HG03378 (cell line): ENCODE data around the gene SAMD7.

Experiments
- ATAC-seq: cut with Tn5 transposase; IDR thresholded peaks from one replicate; pipeline ENCODE4 v1.9.1; 2021; ENCODE audit warnings: mild to moderate bottlenecking, moderate library complexity; ENCODE audit not compliant: unreplicated experiment

SAMD7 gene

GRCh38 chr3:169965562-169966427 lies 54.4 kb downstream of the SAMD7 start:
- ATAC-seq: peak; percentile 21

GRCh38 chr3:169966428-169966950 lies 55.1 kb downstream of the SAMD7 start, which contains the start of gene SEC62:
TSS of gene SEC62 (plus strand) at chr3:169966807. CDS start at chr3:169966823, 16 bp downstream.
- peak; percentile 84 for ATAC-seq

GRCh38 chr3:169966951-169967915 lies 55.9 kb downstream of the SAMD7 start:
- ATAC-seq: peak; percentile 28

- ATAC-seq: no peak
Measured at GRCh38 chr3:169968224-169968885, 57.0 kb downstream of the SAMD7 start.

- ATAC-seq: no peak
Measured at GRCh38 chr3:169969174-169970095, 58.1 kb downstream of the SAMD7 start.

GRCh38 chr3:169970847-169971246 lies 59.5 kb downstream of the SAMD7 start:
- no peak for ATAC-seq

- ATAC-seq: no peak
Measured at GRCh38 chr3:169971522-169971921, 60.1 kb downstream of the SAMD7 start.

GRCh38 chr3:169980055-169980454 lies 68.7 kb downstream of the SAMD7 start:
- no peak for ATAC-seq

GRCh38 chr3:169984292-169984691 lies 72.9 kb downstream of the SAMD7 start:
- ATAC-seq: no peak
